Measurements from ENCODE around the gene SMOC1. TPM values are rescaled to one million over a fixed set of nuclear protein-coding genes. Genes with fewer than 3 reads are reported as not detected.
A peak's percentile ranks its signal among the peaks of the same experiment; 100 is the strongest.

SMOC1 gene
- total RNA-seq, 1 experiment from 2014 or later, result 22.9 TPM

DNA sequence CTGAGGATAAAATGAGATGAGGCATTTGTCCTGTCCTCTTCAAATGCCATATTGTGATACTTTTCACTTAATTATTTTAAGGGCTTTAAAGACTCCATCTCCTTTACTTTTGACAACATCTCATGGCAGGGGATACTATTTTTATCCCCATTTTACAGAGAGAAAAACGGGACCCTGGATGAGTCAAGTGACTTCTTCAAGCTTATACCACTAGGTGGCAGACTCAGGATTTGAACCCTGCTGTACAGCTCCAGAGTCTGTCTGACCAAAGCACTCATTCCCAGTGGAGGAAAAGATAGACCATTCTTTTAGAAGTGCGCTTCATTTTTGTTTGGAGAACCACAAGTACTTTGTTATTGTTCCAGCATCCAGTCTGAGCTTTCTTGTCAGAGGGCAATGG is 1.7 kb upstream of the SMOC1 start:
- no peaks in the 10 kb centered on the region for H3K36me3 Mint-ChIP-seq (ENCODE audit: insufficient read depth, unreplicated experiment)
- peak; percentile 62 for DNase-seq (ENCODE audit: unreplicated experiment)
- no peaks in the 10 kb centered on the region for H3K9me3 Mint-ChIP-seq (ENCODE audit: unreplicated experiment)
- TF ChIP-seq, protein P1, sequence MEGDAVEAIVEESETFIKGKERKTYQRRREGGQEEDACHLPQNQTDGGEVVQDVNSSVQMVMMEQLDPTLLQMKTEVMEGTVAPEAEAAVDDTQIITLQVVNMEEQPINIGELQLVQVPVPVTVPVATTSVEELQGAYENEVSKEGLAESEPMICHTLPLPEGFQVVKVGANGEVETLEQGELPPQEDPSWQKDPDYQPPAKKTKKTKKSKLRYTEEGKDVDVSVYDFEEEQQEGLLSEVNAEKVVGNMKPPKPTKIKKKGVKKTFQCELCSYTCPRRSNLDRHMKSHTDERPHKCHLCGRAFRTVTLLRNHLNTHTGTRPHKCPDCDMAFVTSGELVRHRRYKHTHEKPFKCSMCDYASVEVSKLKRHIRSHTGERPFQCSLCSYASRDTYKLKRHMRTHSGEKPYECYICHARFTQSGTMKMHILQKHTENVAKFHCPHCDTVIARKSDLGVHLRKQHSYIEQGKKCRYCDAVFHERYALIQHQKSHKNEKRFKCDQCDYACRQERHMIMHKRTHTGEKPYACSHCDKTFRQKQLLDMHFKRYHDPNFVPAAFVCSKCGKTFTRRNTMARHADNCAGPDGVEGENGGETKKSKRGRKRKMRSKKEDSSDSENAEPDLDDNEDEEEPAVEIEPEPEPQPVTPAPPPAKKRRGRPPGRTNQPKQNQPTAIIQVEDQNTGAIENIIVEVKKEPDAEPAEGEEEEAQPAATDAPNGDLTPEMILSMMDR (IDR thresholded peaks at IDR 0.05; ENCODE audit: unreplicated experiment), result peak; percentile 59
- no peak overlapping the region for H3K27ac Mint-ChIP-seq (ENCODE audit: low read depth, unreplicated experiment)
- ChIA-PET CTCF (interaction anchor here (0.5 to 3.6 kb wide), 18 partner anchors 8 to 467 kb away, joined by 3 to 36 read pairs (median 4); no protein-coding TSS in a partner anchor), POLR2A (interaction anchor here (0.6 to 1.6 kb wide), 4 partner anchors 10 to 142 kb away, joined by 3 to 4 read pairs (median 3); no protein-coding TSS in a partner anchor)
- H3K4me3 Mint-ChIP-seq (ENCODE audit: unreplicated experiment), result no peak overlapping the region
- H3K27me3 Mint-ChIP-seq (ENCODE audit: insufficient read depth, unreplicated experiment), result no peaks in the 10 kb centered on the region
- peaks cover 31% of the 10 kb centered on the region for H3K4me1 Mint-ChIP-seq (ENCODE audit: insufficient read depth, unreplicated experiment)
- no TSS peak for BruUV-seq (replicated peaks)
- intact Hi-C loops (cut with micrococcal nuclease), result loop anchor here (1.0 kb wide), 4 partner anchors 59 to 197 kb away; no protein-coding TSS in a partner anchor

DNA sequence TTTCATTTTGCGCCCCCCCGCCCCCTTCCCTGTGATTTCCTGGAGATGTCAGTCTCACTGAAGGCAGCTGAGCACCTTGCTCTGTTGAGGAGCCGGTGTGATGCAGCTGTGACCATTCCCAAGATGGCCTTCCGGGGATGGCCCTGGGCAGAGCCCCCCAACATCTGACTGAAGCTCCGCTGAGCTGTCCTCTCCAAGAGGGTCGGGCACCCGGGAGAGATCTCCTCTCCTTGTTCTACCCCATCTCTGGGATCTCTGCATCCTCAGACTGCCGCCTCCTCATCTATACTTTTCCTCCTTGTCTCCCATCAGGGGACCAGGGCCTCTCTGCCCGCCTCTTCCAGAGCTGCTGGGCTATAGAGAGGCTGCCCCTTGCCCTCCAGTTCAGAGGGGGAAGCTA is 965 bp upstream of the SMOC1 start:
- Mint-ChIP-seq H3K4me3 (ENCODE audit: unreplicated experiment) (peak overlapping the region; percentile 39), H3K36me3 (ENCODE audit: insufficient read depth, unreplicated experiment) (no peaks in the 10 kb centered on the region), H3K4me1 (ENCODE audit: insufficient read depth, unreplicated experiment) (peaks cover 38% of the 10 kb centered on the region), H3K27ac (ENCODE audit: low read depth, unreplicated experiment) (no peak overlapping the region), H3K9me3 (ENCODE audit: unreplicated experiment) (no peaks in the 10 kb centered on the region), H3K27me3 (ENCODE audit: insufficient read depth, unreplicated experiment) (no peaks in the 10 kb centered on the region)
- TF ChIP-seq, protein P1 (IDR thresholded peaks at IDR 0.05; ENCODE audit: unreplicated experiment), result no peak
- intact Hi-C loops (cut with micrococcal nuclease), result no loop called here
- no peak for DNase-seq (ENCODE audit: unreplicated experiment)
- POLR2A ChIA-PET, result interaction anchor here (0.7 to 2.7 kb wide), 5 partner anchors 9 to 120 kb away, joined by 3 to 12 read pairs (median 3); no protein-coding TSS in a partner anchor
- CTCF ChIA-PET, result interaction anchor here (0.8 to 3.6 kb wide), 12 partner anchors 9 to 156 kb away, joined by 3 to 36 read pairs (median 4); no protein-coding TSS in a partner anchor
- no TSS peak for BruUV-seq (replicated peaks)

DNA sequence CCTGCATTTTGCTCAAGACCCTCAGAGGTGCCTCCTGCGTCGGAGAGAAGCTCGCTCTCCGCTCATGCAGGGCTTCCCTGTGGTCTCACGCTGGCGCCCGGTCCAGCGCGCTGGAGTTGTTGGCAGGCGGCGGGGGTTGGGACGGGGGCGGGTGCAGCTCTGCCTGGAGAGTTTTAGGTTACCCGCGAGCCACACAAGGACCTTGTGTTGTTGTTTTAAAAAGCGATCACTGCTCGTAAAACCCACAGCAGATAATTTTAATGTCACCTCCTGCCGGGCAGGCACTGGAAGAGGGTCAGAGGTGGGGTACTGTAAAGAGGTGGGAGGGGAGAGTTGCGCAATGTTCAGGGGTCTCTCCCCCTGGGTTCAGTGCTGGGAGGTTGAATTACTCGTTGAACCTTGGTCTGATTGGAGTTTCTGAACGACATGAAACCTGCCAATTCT is 850 bp downstream of the SMOC1 start:
- ChIA-PET POLR2A (interaction anchor here (0.7 to 2.7 kb wide), 2 partner anchors 119 to 136 kb away, joined by 4 to 12 read pairs; no protein-coding TSS in a partner anchor), CTCF (interaction anchor here (0.5 to 2.7 kb wide), 6 partner anchors 9 to 194 kb away, joined by 3 to 11 read pairs (median 4); no protein-coding TSS in a partner anchor)
- peak; percentile 49 for DNase-seq (ENCODE audit: unreplicated experiment)
- peaks cover 44% of the 10 kb centered on the region for H3K4me1 Mint-ChIP-seq (ENCODE audit: insufficient read depth, unreplicated experiment)
- peak overlapping the region; percentile 61 for H3K27ac Mint-ChIP-seq (ENCODE audit: low read depth, unreplicated experiment)
- TF ChIP-seq, protein P1 (IDR thresholded peaks at IDR 0.05; ENCODE audit: unreplicated experiment), result no peak
- H3K36me3 Mint-ChIP-seq (ENCODE audit: insufficient read depth, unreplicated experiment), result no peaks in the 10 kb centered on the region
- no TSS peak for BruUV-seq (replicated peaks)
- no peaks in the 10 kb centered on the region for H3K9me3 Mint-ChIP-seq (ENCODE audit: unreplicated experiment)
- H3K27me3 Mint-ChIP-seq (ENCODE audit: insufficient read depth, unreplicated experiment), result no peaks in the 10 kb centered on the region
- peak overlapping the region; percentile 87 for H3K4me3 Mint-ChIP-seq (ENCODE audit: unreplicated experiment)
- intact Hi-C loops (cut with micrococcal nuclease), result no loop called here

DNA sequence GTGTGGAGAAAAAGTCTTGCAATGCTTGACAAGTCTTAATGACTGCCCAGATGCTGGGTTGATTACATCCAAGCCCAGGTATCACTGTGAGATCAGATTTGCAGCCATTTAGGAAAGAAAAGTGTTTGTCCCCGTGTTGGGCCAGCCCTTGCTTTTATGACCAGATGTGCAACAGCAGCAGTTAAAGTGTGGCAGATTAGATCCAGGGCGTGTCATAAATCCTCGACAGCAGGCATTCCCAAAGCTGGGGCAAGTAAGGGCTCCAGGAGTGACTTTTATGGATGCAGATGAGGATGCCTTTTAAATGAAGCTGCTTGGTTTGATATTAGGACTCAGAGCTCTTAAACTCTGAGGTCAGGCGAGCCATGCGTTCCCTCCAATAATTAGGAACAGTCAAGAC is 1.7 kb downstream of the SMOC1 start:
- Mint-ChIP-seq H3K4me3 (ENCODE audit: unreplicated experiment) (peak overlapping the region; percentile 87), H3K27ac (ENCODE audit: low read depth, unreplicated experiment) (no peak overlapping the region), H3K27me3 (ENCODE audit: insufficient read depth, unreplicated experiment) (no peaks in the 10 kb centered on the region), H3K9me3 (ENCODE audit: unreplicated experiment) (no peaks in the 10 kb centered on the region), H3K36me3 (ENCODE audit: insufficient read depth, unreplicated experiment) (no peaks in the 10 kb centered on the region), H3K4me1 (ENCODE audit: insufficient read depth, unreplicated experiment) (peaks cover 44% of the 10 kb centered on the region)
- POLR2A ChIA-PET, result interaction anchor here (0.7 to 2.7 kb wide), 3 partner anchors 21 to 136 kb away, joined by 3 to 12 read pairs (median 4); no protein-coding TSS in a partner anchor
- no TSS peak for BruUV-seq (replicated peaks)
- intact Hi-C loops (cut with micrococcal nuclease), result no loop called here
- no peak for DNase-seq (ENCODE audit: unreplicated experiment)
- CTCF ChIA-PET, result interaction anchor here (0.6 to 2.7 kb wide), 4 partner anchors 10 to 148 kb away, joined by 3 to 11 read pairs (median 6); no protein-coding TSS in a partner anchor
- TF ChIP-seq, protein P1 (IDR thresholded peaks at IDR 0.05; ENCODE audit: unreplicated experiment), result no peak
